Measurements from ENCODE around the gene EML3. TPM values are rescaled to one million over a fixed set of nuclear protein-coding genes. Genes with fewer than 3 reads are reported as not detected.

The EML3 gene
- total and polyA plus RNA-seq, 2 of the 13 experiments (the other 11 are each of a cell fraction or from before 2014, with no cell fraction given) = 10.6 to 12.3 TPM

GRCh38 chr11:62553839-62554361 lies 58.7 kb downstream of the EML3 start:
- no peak overlapping the region for H3K4me3 ChIP-seq (replicated peaks in 1 of 3; ENCODE audit: insufficient read depth in 1 of 3, low read depth in 2 of 3, low read length in 3 of 3)
- in situ Hi-C loops (cut with HindIII; ENCODE audit: extremely low pct_ligation_motif_present, low pct_unique_long_range_greater_than_20kb) = loop anchor here (5.0 kb wide), 1 partner anchor 132 kb away; no protein-coding TSS in a partner anchor
- peak; percentile 1; the same call in 2 of the 3 replicates for ATAC-seq
- no TSS peak for BruUV-seq (replicated peaks)
- 58% methylated on average over 6 of the region's 8 CpGs for WGBS (ENCODE audit: low lambda C conversion rate)
- DNase-seq (ENCODE audit: low spot score) = no peak
- H3K27ac ChIP-seq (ENCODE audit: extremely low read length, insufficient read depth, low read length) = peak overlapping the region; percentile 82
- peaks cover 2 to 8% of the 10 kb centered on the region in 2 experiments; a peak in 3 of 5 replicates for H3K36me3 ChIP-seq (replicated peaks in 1 of 2; ENCODE audit: control insufficient read depth in 1 of 2, insufficient read depth in 2 of 2, low read length in 2 of 2)
- no peaks in the 10 kb centered on the region for H3K9me3 ChIP-seq (ENCODE audit: low read length)
- no peaks in the 10 kb centered on the region for H4K20me1 ChIP-seq (ENCODE audit: insufficient read depth, low read length)
- intact Hi-C loops (cut with micrococcal nuclease; ENCODE audit: unreplicated experiment) = no loop called here
- no peak overlapping the region for H2AFZ ChIP-seq (ENCODE audit: low read length)
- peak overlapping the region; percentile 80 for H3K9ac ChIP-seq (ENCODE audit: insufficient read depth, low read depth, low read length)
- no peaks in the 10 kb centered on the region for H3K79me2 ChIP-seq (ENCODE audit: insufficient read depth, low read length)
- peak overlapping the region; percentile 84 for H3K4me2 ChIP-seq (ENCODE audit: low read depth, low read length)
- POLR2A ChIA-PET = interaction anchor here (1.1 to 4.5 kb wide), 7 partner anchors 10 to 129 kb away, joined by 3 to 23 read pairs (median 6); partner anchors contain the start of genes C11orf98, CSKMT, EEF1G and LBHD1
- no peaks in the 10 kb centered on the region for H3K27me3 ChIP-seq (ENCODE audit: control insufficient read depth in 1 of 2, insufficient read depth in 2 of 2, low read length in 2 of 2)
- no peak for FAIRE-seq
- CTCF ChIA-PET (ENCODE audit: low intra/inter-chr PET ratio, low total read pairs) = no interaction called here
- H3K4me1 ChIP-seq (ENCODE audit: insufficient read depth, low read length) = peaks cover 93% of the 10 kb centered on the region
- TF ChIP-seq POLR2G (IDR thresholded peaks at IDR 0.05; ENCODE audit: low read depth, low read length) = no peak
- no peak for TF ChIP-seq ZNF768 (CRISPR knock-in tag; IDR thresholded peaks at IDR 0.05)
- 0 out of 2 replicates have a peak, but pooled peaks have one; percentile 16 for TF ChIP-seq ZNF788 (CRISPR knock-in tag; IDR thresholded peaks at IDR 0.05; ENCODE audit: borderline replicate concordance)
- TF ChIP-seq KDM5B (CRISPR knock-in tag; IDR thresholded peaks at IDR 0.05; ENCODE audit: borderline replicate concordance) = no peak
- no peak for TF ChIP-seq HMGXB3 (CRISPR knock-in tag; IDR thresholded peaks at IDR 0.05; ENCODE audit: borderline replicate concordance)
- no peak for TF ChIP-seq REL (CRISPR knock-in tag; conservative IDR thresholded peaks at IDR 0.05)
- TF ChIP-seq NFYC (CRISPR knock-in tag; IDR thresholded peaks at IDR 0.05) = no peak
- TF ChIP-seq TRAFD1 (CRISPR knock-in tag; IDR thresholded peaks at IDR 0.05; ENCODE audit: borderline replicate concordance) = no peak

Data from HepG2 (cell line).